Measurements from ENCODE around the gene ZC3H12C. TPM values are rescaled to one million over a fixed set of nuclear protein-coding genes. Genes with fewer than 3 reads are reported as not detected.

The ZC3H12C gene
- polyA plus RNA-seq, 1 donor: 8.8 TPM

DNA sequence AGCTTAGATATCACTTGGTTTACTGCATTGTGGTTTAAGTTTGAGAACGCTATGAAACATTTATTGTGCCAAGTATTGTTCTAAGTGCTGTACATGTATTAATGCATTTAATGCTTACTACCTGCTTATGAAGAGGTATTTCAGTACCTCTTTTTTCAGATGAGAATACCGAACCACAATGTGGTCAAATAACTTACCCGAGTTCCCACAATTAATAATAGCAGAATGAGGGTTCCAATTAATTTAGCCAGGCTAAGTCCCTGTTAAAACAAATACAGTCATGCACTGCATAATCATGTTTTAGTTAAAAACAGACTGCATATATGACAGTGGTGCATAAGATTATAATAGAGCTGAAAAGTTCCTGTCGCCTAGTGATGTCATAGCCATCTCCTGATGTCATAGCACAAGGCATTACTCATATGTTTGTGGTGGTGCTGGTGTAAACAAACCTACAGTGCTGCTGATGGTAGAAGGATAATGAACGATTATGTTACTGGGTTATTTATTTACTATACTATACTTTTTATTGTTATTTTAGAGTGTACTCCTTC lies 4.3 kb downstream of the ZC3H12C start:
- no peak for DNase-seq

DNA sequence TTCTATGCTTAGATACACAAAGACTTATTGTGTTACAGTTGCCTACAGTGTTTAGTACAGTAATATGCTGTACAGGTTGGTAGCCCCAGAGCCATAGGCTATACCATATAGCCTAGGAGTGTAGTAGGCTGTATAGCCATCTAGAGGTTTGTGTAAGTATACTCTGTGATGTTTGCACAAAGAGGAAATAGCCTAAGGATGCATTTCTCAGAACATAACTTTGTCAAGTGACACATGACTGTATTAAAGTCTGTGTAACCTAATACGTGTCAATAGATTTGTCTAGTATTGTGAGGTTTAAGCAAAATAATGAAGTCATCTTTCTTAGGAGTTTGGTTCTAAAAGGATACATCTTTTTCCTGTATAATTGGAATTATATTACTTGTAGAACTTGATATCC lies 5.5 kb downstream of the ZC3H12C start:
- DNase-seq: no peak

DNA sequence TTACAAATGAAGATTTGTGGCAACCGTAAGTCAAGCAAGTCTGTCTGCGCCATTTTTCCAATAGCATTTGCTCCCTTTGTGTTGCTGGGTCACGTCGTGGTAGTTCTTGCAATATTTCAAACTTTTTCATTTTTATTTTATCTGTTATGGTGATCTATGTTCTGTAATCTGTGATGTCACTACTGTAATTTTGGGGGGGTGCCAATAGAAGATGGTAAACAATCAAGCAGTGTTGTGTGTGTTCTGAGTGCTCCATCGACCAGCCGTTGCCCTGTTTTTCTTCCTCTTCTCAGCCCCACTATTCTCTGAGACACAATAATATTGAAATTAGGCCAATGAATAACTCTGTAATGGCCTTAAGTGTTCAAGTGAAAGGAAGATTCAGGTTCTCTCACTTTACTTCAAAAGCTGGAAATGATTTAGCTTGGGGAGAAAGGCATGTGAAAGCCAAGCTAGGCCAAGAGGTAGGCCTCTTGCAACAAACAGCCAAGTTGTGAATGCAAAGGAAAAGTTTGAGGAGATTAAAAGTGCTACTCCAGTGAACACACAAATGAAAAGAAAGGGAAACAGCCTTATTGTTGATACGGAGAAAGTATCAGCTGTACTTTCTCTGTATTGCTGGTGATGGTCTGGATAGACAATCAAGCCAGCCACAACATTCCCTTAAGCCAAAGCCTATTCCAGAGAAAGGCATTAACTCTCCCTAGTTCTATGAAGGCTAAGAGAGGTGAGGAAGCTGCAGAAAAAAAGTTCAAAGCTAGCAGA lies 7.5 kb downstream of the ZC3H12C start:
- no peak for DNase-seq

DNA sequence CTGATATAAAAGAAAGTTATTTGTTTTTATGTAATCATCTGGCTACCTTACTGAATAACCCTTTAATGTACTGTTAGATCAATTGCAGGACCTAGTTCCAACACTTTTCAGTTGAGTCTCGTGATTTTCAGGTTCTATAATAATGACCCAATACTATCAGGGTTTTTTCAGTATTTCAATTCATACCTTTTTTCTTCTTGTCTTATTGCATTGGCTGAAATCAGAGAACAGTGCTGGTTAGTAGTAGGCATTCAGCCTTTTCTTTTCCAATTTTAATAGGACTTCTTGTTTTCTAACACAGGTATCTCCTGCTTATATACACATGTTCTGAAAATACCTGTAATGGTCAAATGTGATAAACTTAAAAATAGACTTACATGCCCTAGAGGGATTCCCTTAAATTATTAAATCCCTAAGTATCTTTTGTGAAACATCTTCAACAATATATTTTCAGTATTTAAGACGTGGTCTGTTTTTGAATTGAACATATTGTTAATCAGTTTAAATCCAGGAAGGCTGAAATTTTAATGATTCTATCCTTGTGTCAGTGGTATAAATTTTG lies 13.6 kb downstream of the ZC3H12C start:
- DNase-seq: no peak

DNA sequence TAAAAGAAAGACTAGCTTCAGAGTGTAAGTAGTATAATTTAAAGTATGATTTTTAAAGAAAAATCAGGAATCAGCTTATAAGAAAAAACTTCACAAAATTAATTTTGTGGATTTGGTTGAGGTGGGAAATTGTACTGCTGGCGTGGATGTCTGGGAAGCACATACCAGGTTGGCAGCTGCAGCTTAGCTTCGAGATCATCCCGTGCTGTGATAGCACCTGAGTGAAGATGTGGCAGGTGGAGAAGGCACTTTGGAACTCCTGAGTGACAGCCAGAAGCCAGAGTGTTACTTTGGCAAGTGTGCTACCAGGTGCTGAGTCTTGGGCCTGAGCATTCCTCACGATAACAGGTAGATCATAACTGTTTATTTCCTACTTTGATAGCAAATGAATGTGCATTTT lies 17.7 kb downstream of the ZC3H12C start:
- no peak for DNase-seq

DNA sequence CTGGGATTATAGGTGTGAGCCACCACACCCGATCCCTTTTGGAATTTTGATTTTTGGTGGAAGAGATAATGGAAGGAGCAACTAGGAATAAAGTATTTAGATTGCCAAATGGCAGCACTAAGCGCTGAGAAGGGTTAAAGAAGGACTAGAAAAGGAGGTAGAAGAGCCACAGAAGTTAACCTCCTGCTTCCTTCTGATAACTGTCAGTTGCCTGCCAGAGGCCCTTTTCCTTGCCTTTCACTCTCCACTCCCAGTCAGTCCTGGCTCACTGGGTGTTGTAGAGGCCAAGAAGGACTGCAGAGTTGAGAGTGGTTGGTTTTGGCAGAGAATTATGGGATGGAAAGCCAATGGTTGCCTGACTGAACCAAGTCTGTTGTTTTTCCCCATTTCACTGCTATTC lies 19.3 kb downstream of the ZC3H12C start:
- no peak for DNase-seq

DNA sequence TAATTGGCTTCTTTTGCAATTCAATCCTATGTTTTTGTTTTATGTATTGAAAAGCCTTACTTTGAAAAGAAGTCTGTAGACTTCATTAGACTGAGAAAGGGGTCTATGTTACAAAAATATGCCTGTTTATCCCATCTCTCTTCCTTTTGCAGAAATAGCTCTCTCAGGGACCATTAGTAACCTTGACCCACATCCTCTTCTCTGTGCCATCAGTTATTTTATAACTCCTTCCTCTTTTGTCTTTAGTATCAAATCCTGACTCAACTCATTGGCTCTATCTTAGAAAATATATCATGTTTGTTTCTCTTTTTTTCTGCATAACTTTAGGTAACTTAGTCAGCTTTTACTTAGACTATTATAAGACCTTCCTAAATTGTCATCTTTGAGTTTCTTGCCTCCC lies 20.3 kb downstream of the ZC3H12C start:
- no peak for DNase-seq

DNA sequence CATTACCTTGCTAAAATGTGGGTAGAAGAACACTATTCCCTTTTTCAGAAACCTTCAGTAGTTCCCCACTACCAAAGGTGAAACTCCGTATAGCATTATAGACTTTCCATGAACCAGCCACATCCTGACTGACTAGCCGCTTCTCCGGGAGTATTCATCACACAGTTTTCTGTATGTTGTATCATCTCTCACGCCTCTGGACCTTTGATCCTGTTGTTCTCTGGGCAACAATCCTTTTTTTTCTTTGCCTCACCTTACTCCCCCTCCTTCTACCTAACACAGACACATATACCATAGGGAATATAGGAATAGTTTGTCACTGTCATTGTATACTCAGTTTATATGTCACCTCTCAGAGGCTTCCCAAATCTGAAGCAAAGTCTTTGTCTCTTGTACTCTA lies 20.8 kb downstream of the ZC3H12C start:
- DNase-seq: no peak

DNA sequence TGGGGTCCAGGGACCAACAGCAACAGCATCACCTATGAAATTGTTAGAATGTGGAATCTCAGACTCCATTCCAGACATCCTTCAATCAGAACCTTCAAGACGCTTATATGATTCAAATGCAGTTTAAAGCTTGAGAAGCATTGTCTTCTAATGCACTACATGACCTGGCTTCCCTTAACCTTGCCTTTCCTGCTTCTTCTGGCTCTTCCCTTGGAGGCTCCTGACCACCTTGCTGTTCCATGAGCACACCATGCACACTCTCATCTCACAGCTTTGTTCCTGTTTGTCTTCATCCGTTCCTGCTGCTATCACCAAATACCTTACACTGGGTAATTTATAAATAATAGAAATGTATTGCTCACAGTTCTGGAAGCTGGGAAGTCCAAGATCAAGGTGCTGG lies 26.1 kb downstream of the ZC3H12C start:
- no peak for DNase-seq

DNA sequence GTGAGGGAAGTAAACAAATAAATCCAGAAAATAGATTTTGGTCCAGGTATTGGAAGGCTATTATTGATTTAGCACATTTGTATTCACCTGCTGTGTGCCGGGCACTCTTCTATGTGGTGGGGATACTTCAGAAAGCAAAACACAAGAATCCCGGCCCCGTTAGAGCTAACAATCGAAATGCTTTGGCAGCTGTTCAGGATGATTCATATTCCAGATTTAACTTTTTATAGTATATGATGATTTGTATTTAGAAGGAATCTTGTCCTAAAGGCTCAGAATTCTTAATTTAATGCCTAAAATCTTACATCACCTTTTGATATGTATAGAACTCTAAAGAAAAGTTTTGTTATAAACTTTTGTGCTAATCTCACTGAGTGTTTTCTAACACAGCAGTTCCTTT lies 28.0 kb downstream of the ZC3H12C start:
- no peak for DNase-seq

DNA sequence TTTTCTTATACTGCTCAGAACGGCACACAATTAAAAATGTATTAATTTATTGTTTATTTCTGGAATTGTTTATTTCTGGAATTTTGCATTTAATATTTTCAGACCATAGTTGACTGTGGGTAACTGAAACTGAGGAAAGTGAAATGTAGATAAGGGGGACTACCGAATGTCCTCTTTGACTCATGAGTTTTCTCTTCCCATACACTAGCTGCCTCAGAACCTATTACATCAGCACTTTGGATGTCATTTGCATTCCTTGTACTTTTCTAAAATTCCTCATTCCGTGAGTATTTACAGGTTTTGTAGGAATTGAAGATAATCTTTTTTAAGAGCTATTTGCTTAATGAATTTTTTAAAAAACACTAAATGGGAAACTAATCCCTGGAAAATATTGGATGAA lies 29.8 kb downstream of the ZC3H12C start:
- DNase-seq: no peak

DNA sequence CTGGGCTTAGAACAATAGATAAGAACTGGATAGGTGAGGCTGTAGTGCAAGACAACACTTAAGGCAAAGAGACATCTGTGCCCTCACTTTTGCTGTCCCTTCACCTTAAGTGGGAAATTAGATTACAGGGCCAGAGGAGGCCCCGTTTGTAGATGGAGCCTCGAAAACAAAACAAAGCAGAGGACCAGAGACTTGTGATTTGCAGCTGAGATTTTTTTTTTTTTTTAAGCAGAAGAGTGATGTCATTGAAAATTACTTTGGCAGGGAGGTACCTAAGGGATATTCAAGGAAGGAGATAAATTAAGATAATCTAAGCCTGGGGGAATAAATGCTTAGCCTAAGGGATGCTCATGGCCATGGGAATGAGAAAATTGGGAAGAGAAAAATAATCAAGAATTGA lies 31.4 kb downstream of the ZC3H12C start:
- no peak for DNase-seq

DNA sequence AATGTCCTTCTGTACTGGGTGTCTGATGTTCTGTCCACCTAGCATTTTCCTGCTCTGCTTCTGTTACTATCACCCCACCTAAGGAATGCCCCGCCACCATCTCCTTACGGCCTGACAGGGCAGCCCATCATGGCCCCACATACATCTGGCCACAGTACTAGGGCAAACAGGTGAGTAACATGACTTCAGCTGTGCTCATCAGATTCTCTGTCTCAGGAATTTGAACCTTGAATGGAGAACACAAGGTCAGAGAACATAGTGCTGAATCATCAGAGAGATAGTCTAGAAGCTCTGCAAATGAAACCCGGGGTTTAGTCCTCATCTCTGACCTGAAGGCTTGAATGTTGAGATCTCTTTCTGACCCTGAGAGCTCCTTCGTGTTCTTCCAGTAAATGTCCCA lies 32.4 kb downstream of the ZC3H12C start:
- DNase-seq: no peak

DNA sequence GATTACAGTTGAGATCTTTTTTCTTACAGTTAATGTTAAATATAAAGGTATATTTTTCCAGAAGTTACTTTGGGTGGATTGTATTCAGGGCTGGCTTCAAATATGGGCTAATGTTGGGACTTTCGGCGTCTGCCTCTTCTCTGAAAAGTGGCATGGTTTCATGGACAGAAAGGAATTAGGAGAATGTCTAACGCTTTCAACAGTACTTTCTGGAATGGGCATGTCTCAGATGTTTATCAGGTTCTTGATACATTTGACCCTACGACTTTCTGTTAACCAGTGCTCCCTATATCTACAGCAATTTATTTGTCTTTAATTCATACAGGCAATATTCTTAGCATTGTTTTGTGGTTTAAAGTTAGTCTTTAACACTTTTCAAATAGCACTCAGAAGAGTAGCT lies 33.7 kb downstream of the ZC3H12C start:
- DNase-seq: no peak

DNA sequence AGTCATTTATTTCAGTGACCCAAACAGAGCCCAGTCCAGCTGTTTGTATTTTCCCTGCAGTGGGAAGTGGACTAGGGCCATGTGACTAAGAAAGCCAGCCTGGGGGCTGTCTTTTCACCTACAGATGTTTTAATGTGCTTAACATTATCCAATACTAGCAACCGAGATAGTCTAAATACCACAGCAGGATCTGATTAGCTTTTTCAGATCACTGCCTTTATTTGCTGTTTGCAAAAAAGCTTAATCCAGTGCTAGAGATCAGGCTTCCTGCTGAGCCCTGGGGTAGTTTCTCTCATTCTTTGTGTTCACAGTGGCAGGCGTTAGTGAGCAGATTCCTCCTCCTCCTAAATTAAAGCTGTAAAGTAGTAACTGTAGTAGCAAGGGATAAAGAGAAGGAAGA lies 35.0 kb downstream of the ZC3H12C start:
- DNase-seq: peak; percentile 6

DNA sequence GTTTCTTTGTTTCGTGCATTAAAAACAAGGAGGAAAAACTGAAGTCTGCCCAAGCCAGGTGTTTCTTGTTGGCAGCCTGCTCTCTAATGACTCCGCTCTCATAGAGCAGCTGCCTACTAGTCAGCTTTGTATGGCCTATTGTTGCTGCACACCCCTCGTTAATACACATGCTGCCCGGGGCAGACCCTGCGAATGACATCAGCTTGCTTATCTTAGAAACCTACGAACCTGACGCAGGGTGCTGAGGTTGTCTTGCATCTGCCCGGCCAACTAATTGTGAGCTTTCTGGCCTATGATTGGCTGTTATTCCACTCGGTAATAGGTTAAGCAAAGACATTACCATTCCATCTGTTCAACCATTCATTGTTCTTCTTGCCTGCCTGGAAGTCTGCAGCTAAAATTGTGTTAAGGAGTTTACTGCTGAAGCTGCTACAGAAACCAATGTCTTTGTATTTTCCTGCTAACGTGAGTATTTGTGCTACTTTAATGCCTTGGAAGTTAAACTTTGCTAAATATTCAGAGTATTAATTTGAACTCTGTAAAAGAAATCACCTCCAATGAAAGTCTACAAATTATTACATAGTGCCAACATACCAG lies 37.5 kb downstream of the ZC3H12C start:
- DNase-seq: peak; percentile 11

DNA sequence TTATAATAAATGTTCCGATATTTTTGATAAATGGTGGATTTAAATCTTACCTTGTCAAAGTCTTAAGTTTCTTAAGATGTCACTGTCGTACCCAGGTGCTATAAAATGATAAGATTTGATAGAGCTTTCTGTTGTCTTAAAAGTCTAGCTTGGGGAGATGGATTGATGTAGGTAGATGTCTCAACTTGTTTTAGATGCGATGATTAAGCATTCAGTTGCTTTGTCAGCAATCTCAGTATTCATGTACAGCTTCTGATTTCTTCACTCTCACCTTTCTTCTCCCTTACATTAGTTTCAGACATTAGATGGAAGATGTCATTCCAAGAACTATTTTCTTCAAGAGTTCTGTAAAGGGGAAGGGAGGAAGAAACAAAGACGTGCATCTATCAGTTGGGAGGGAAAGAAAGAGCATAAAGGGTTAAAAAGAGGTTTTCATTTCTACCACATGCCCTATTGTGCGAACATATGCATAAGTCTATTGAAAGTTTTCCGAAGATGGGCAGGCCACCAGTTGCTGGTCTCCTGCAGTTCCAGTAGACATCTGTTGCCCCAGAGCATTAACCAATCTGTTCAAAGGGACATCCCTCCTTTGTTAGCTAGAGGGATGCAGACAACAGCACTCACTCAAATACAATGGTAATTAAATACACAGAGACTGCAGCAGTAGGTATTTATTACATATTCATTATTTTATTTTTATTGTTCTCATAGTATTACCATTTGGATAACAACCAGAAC lies 38.4 kb downstream of the ZC3H12C start:
- DNase-seq: no peak

DNA sequence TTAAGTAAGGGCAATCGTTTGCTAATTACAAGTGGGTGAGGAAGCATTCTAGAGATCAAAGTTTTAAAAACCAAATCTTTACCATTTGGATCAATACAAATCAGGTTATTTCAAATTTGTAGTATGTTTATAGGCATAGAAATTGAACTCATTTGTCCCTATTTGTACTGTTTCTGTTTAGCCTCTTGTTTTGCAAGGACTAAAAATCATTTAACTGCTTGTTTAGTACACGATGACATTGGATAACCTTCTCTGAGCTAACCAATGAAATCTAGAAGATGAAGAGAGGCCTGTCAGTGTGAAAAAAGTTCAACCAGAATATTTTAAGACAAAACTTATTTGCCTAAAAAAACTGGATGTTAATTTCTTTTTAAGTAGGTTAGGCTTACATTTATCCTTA lies 40.0 kb downstream of the ZC3H12C start:
- DNase-seq: no peak

DNA sequence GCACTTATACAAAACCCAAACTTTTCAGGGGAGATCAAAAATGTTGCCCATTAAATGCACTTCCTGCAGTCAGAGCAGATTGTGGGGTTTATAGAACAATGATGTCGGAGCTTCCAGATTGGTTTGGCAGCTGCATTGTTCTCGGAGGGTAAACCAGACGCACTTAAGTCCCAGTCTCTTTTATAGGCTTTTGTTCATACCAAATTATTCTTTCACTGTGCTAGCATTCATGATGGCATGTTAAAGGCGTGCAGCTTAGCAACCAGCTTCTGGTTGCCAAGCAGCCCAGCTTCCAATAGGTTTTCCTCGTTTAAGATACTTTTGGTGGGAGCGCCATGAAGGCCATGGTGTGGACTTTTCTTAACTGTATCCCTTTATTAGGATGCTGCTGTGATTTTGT lies 40.9 kb downstream of the ZC3H12C start:
- DNase-seq: no peak

DNA sequence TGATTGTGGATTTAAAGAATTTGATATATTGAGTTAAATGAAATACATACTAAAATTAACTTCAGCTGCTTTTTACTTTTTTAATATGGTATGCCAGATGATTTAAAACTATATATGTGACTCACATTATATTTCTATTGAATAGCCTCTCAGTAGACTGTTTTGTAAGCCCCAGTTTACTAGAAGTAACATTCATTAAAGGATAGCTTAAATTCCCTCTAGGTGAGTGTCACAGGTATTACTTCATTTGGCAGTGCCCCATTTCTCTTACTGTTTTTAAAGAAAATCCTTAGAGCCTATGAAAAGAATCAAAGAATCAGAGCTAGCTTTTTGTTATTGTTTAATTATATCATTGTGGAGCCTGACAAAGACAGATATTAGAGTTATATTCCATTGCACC lies 48.6 kb downstream of the ZC3H12C start:
- no peak for DNase-seq

DNA sequence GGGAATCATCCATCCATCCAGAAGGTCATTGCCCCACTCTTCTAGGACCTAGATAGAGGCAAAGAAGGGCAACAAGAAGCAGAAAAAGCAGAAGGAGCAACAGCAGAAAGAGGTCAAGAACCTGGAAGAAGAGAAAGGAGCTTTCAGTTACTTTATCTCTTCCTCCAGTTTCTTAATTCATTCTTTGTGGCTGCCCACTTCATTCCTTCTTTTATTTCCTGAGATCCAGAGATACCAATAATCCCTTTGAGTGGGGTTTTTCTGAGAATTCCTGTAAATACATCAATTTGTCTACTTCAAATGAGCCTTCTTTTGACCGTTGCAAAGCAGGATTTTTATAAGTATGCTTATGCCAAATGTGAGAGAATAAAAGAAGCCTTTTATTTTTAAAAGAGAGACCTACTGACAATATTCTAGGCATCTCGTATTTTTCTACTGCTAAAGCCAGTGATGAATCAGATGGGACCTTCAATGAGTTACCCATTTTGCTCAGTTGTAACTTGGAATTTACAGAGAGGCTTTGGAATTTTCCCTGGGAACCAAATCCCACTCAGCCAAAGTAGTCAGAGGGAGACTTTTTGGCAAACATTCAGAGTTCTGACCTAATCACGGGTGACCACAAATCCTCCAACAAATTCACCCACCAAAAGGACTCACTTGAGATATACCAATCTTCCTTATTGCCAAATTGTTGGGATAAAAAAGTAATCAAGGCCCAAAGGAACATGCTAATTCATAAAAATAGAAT lies 54.9 kb downstream of the ZC3H12C start:
- DNase-seq: no peak

Measured in left kidney (tissue), 2 donors.